ENCODE data around the gene RBFOX2.

DNA sequence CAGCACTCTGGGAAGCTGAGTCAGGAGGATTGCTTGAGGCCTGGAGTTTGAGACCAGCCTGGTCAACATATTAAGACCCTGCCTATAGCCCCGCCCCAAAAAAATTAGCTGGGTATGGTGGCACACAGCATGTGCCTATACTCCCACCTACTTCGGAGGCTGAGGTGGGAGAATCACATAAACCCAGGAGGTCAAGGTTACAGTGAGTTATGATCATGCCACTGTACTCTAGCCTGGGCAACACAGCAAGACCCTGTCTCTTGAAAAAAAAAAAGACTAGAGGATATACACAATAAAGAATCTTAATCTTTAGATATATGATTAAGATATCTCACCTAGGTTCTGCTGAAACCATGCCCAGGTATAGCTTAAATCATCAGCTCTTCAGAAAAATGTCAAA is 174.3 kb downstream of the RBFOX2 start:
- no peak for TF ChIP-seq POLR2A (IDR thresholded peaks at IDR 0.05)
- TF ChIP-seq, protein P1, sequence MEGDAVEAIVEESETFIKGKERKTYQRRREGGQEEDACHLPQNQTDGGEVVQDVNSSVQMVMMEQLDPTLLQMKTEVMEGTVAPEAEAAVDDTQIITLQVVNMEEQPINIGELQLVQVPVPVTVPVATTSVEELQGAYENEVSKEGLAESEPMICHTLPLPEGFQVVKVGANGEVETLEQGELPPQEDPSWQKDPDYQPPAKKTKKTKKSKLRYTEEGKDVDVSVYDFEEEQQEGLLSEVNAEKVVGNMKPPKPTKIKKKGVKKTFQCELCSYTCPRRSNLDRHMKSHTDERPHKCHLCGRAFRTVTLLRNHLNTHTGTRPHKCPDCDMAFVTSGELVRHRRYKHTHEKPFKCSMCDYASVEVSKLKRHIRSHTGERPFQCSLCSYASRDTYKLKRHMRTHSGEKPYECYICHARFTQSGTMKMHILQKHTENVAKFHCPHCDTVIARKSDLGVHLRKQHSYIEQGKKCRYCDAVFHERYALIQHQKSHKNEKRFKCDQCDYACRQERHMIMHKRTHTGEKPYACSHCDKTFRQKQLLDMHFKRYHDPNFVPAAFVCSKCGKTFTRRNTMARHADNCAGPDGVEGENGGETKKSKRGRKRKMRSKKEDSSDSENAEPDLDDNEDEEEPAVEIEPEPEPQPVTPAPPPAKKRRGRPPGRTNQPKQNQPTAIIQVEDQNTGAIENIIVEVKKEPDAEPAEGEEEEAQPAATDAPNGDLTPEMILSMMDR (IDR thresholded peaks at IDR 0.05): no peak

All from Peyer's patch (tissue), 4 donors.